DOHH2 (cell line): Measurements from ENCODE around the gene CLSTN1.

Experiments used
- H3F3A ChIP-seq: fragments of 200-600 bp; sonication (generic), shearing (Covaris generic); 2 replicates; pipeline ENCODE4 v1.6.0; 2016; ENCODE audit warnings: antibody characterized with exemption, mild to moderate bottlenecking; ENCODE audit not compliant: control insufficient read depth, insufficient read depth
- H3K27ac ChIP-seq: fragments of 200-600 bp; sonication (generic); 2 replicates; pipeline ENCODE4 v1.5.1; 2014; ENCODE audit warnings: low read depth, mild to moderate bottlenecking, low read length, moderate library complexity
- H3K27me3 ChIP-seq: fragments of 200-600 bp; sonication (generic); 2 replicates; pipeline ENCODE4 v1.6.1; 2014; ENCODE audit warnings: mild to moderate bottlenecking, low read length, mixed read lengths; ENCODE audit not compliant: control insufficient read depth
- H3K36me3 ChIP-seq: fragments of 200-600 bp; sonication (generic); 2 replicates; pipeline ENCODE4 v1.6.1; 2014; ENCODE audit warnings: mild to moderate bottlenecking, low read length, moderate library complexity, mixed read lengths; ENCODE audit not compliant: control insufficient read depth
- H3K4me1 ChIP-seq: fragments of 200-600 bp; sonication (generic); 2 replicates; pipeline ENCODE4 v1.6.1; 2014; ENCODE audit warnings: mild to moderate bottlenecking, low read length, mixed read lengths; ENCODE audit not compliant: control insufficient read depth
- H3K4me2 ChIP-seq: fragments of 200-600 bp; sonication (generic); 2 replicates; pipeline ENCODE4 v1.6.0; 2014; ENCODE audit warnings: mild to moderate bottlenecking, low read length, moderate library complexity
- H3K4me3 ChIP-seq: fragments of 200-600 bp; sonication (generic); 2 replicates; pipeline ENCODE4 v1.5.1; 2014; ENCODE audit warnings: mild to moderate bottlenecking, low read length, mixed read lengths
- H3K79me2 ChIP-seq: fragments of 200-600 bp; sonication (generic); 2 replicates; pipeline ENCODE4 v1.6.1; 2014; ENCODE audit warnings: mild to moderate bottlenecking, low read length, mixed read lengths; ENCODE audit not compliant: control insufficient read depth
- H3K9me2 ChIP-seq: fragments of 200-600 bp; sonication (generic); replicated peaks from 2 replicates; pipeline ENCODE4 v1.6.1; 2014; ENCODE audit warnings: mild to moderate bottlenecking, low read length, mixed read lengths; ENCODE audit not compliant: control insufficient read depth
- H3K9me3 ChIP-seq: fragments of 200-600 bp; sonication (generic); 2 replicates; pipeline ENCODE4 v1.6.1; 2014; ENCODE audit warnings: antibody characterized with exemption, low read length, mixed read lengths; ENCODE audit not compliant: control insufficient read depth, insufficient read depth
- H4K20me1 ChIP-seq: fragments of 200-600 bp; sonication (generic); 2 replicates; pipeline ENCODE4 v1.6.0; 2014; ENCODE audit warnings: low read depth, mild to moderate bottlenecking, antibody characterized with exemption, low read length, moderate library complexity; ENCODE audit not compliant: control insufficient read depth, insufficient read depth
- EZH2phosphoT487 ChIP-seq: fragments of 200-600 bp; sonication (generic); IDR thresholded peaks from 2 replicates; pipeline ENCODE4 v1.6.1; 2017; ENCODE audit warnings: borderline replicate concordance, mild to moderate bottlenecking, antibody characterized with exemption, low read length, moderate library complexity, mixed read lengths
- TF ChIP-seq, protein P1 (sequence below): fragments of 200-600 bp; sonication (generic); IDR thresholded peaks from one replicate; pipeline ENCODE4 v1.5.1; 2014; ENCODE audit warnings: antibody characterized with exemption, mild to moderate bottlenecking, low read depth, low read length; ENCODE audit not compliant: poor library complexity, severe bottlenecking

The CLSTN1 gene

GRCh38 chr1:9858293-9859035 lies 34.7 kb upstream of the CLSTN1 start:
- Histone ChIP-seq H3F3A (peaks cover 14% of the 10 kb centered on the region; the same call in 1 of the 2 replicates), H3K4me3 (no peak overlapping the region), H3K4me1 (peaks cover 67% of the 10 kb centered on the region), H4K20me1 (no peaks in the 10 kb centered on the region), H3K27ac (peak overlapping the region; percentile 37; the same call in 1 of the 2 replicates), H3K36me3 (peaks cover 10% of the 10 kb centered on the region), H3K9me3 (peaks cover 6% of the 10 kb centered on the region), H3K79me2 (peaks cover under 1% of the 10 kb centered on the region; the same call in 1 of the 2 replicates), H3K27me3 (no peaks in the 10 kb centered on the region), H3K4me2 (no peak overlapping the region), H3K9me2 (no peaks in the 10 kb centered on the region)
- TF ChIP-seq, protein P1, sequence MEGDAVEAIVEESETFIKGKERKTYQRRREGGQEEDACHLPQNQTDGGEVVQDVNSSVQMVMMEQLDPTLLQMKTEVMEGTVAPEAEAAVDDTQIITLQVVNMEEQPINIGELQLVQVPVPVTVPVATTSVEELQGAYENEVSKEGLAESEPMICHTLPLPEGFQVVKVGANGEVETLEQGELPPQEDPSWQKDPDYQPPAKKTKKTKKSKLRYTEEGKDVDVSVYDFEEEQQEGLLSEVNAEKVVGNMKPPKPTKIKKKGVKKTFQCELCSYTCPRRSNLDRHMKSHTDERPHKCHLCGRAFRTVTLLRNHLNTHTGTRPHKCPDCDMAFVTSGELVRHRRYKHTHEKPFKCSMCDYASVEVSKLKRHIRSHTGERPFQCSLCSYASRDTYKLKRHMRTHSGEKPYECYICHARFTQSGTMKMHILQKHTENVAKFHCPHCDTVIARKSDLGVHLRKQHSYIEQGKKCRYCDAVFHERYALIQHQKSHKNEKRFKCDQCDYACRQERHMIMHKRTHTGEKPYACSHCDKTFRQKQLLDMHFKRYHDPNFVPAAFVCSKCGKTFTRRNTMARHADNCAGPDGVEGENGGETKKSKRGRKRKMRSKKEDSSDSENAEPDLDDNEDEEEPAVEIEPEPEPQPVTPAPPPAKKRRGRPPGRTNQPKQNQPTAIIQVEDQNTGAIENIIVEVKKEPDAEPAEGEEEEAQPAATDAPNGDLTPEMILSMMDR, result no peak
- no peak for TF ChIP-seq EZH2phosphoT487

DNA sequence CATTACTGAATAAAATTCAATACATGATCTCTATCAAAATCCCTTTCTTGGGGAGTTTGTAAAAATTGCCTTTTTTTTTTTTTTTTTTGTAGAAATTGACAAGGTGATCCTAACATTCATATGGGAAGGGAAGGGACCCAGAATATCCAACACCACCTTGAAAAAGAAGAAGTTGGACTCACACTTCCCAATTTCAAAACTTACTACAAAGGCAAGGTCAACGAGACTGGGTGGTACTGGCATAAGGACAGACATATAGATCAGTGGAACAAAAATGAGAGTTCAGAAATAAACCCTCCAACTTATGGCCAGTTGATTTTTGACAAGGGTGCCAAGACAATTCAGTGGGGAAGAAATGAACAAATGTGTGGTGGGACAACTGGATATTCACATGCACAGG lies 31.4 kb upstream of the CLSTN1 start:
- Histone ChIP-seq H3K27ac (no peak overlapping the region), H3K4me2 (0 out of 2 replicates have a peak overlapping the region, but pooled peaks have one; percentile 13)

DNA sequence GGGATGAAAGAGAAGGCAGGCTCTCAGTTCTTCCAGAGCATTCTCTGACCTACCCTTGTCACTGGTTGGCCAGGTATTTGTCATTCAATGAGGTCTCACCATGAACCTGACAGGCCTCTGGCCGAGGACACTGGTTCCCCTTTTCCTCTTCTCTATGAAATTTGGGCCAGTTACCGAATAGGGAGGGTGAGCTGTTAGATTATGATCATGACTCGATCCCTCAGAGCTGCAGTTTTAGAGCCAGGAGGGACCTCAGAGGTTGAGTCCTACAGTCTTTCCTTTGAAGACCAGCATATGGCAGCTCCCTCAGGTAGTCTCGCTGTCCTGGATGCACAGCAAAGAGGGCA lies 29.5 kb upstream of the CLSTN1 start:
- Histone ChIP-seq H3K27me3 (no peaks in the 10 kb centered on the region), H3K36me3 (peaks cover 37% of the 10 kb centered on the region), H3K4me3 (0 out of 2 replicates have a peak overlapping the region, but pooled peaks have one; percentile 81), H3K9me3 (peaks cover 18% of the 10 kb centered on the region), H4K20me1 (no peaks in the 10 kb centered on the region), H3K9me2 (no peaks in the 10 kb centered on the region), H3K4me1 (peaks cover 57% of the 10 kb centered on the region), H3K79me2 (peaks cover 36% of the 10 kb centered on the region), H3K27ac (no peak overlapping the region), H3F3A (peaks cover 22% of the 10 kb centered on the region), H3K4me2 (no peak overlapping the region; the same call in 1 of the 2 replicates)
- TF ChIP-seq, protein P1, result no peak
- TF ChIP-seq EZH2phosphoT487, result no peak

More for the DNA sequence above, 31.4 kb upstream of the CLSTN1 start:
- no peak for TF ChIP-seq EZH2phosphoT487
- TF ChIP-seq, protein P1, result no peak
- Histone ChIP-seq H3F3A (peaks cover 11% of the 10 kb centered on the region; the same call in 1 of the 2 replicates), H3K27me3 (no peaks in the 10 kb centered on the region), H3K4me3 (no peak overlapping the region), H3K4me1 (peaks cover 58% of the 10 kb centered on the region), H3K36me3 (peaks cover 28% of the 10 kb centered on the region), H3K79me2 (peaks cover 31% of the 10 kb centered on the region), H3K9me3 (peaks cover 18% of the 10 kb centered on the region), H3K9me2 (no peaks in the 10 kb centered on the region), H4K20me1 (no peaks in the 10 kb centered on the region)
